GM19351 (cell line): ENCODE results near the gene IFT20.
"Not testable (repeated sequence)": the region's sequence is repeated elsewhere in the genome, so short reads cannot be mapped to it uniquely, and the experiment has no call there.

Source experiments
- ATAC-seq: cut with Tn5 transposase; IDR thresholded peaks from one replicate; pipeline ENCODE4 v1.9.1; 2021; ENCODE audit warnings: mild to moderate bottlenecking, moderate library complexity; ENCODE audit not compliant: unreplicated experiment

IFT20 gene

DNA sequence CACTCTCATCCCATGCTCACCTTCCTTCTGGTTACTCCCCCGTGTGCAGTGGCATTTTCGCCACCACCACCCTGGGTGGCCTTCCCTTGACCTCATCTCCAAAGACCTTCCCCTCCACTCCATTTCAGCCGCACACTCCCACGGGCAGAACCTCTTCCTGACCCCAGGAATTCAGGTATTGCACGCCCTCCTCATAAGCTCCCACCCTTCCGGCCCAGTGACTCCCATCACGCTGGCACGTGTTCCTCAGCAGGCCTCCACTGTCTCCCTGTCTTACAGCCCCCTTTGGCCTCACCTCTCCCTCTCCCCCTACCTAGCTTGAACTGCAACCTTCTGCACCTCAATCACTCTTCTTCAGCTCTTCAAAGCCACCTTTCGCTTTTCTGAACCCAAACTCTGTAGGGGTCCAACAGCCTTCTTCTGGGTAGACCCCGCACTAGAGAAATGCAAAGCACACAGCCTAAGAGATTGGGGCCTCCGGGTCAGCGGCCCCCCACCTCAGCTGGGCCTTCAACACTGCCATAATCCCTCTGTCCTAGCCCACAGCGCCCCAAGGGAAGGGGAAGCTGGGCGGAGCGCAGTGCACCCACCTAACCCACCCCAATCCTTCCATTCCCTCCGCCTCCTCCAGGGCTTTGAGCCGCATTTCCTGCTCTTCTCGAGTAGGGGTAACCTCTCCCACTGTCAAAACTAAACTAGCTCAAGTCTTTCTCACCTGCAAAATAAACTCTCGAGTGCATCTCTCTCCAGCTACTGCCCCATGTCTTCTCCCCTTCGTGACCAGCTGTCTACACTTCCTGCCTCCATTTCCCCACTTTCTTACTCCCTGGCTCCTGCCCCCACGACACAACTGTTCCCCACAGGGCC is 17.9 kb downstream of the IFT20 start:
- ATAC-seq, result no peak

DNA sequence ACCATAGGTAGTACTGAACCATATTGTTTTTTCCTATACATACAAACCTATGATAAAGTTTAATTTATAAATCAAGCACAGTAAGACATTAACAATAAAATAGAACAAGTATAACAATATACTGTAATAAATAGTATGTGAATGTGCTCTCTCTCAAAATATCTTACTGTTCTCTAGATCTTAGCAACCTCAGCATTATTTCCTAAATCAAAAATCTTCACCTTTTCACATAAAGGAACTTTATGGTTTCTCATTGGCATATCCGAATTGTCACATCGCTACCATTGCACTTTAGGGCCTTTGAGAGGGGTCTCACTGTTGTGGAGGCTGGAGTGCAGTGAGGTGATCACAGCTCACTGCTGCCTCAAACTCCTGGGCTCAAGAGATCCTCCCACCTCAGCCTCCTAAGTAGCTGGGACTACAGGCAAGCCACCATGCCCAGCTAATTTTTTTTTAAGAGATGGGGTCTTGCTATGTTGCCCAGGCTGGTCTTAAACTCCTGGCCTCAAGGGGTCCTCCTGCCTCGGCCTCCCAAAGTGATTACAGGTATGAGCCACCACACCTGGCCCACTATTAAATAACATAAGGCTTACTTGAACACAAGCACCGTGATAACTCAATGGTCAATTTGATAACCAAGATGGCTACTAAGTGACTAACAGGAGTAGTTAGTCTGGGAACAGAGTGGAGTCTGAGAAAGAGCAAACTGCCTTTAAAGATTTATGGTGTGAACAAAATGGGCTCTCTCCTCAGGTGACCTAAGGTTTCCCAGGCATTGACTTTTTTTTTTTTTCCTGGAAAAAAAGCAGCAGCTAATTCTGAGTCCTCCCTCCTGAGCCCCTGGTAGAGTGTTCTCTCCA is 19.2 kb downstream of the IFT20 start:
- ATAC-seq, result no peak

DNA sequence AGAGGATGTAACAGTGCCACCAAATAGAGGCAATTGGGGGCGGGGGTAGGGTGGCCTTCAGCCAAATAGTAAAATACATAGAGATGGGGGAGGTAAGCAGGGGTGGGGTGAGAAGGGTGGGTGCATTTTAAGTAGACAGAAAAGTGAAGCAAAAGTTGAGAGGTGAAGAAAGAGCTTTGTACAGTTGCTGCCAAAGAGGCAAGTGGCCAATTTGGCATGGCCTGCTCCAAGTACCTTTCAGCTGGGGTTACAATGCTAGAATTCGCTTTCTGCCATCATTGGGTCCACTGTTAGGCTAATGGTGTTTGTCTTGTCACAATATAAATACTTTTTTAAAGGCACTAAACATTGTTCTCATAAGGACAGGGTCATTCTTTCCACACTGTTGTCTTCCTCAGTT is 21.4 kb downstream of the IFT20 start:
- no peak for ATAC-seq

DNA sequence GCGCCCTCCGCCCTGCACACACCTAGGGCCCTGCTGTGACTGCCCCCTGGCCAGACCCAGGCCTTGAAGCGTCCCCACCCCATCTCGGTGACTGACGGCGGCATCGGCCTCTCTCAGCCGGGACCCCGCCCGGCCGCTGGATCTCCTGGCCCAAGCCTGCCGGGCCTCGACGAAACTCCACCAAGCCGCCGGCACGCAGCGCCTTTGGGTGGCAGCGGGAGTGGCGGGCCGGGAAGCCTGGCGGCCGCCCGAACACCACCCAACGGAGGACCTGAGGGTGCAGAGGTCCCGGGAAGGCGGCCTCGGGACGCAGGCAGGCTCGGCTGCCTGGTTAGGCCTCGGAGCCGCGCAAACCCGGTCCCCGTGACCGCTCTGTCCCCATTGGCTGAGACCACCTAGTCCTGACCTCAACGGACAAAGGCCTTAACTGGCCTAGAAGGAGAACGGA is 28.3 kb downstream of the IFT20 start:
- ATAC-seq, result no peak

DNA sequence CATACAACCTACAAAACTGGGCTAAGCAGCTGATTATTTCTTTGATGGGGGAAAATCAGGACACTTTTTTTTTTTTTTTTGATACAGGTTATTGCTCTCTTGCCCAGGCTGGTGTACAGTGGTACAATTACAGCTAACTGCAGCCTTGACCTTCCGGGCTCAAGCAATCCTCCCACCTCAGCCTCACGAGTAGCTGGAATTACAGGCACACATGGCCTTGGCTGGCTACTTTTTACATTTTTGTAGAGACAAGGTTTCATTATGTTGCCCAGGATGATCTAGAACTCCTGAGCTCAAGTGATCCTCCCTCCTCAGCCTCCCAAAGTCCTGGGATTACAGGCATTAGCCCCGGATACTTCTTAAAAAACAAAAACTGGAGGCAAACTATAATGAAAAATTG is 36.8 kb downstream of the IFT20 start:
- ATAC-seq, result no peak

DNA sequence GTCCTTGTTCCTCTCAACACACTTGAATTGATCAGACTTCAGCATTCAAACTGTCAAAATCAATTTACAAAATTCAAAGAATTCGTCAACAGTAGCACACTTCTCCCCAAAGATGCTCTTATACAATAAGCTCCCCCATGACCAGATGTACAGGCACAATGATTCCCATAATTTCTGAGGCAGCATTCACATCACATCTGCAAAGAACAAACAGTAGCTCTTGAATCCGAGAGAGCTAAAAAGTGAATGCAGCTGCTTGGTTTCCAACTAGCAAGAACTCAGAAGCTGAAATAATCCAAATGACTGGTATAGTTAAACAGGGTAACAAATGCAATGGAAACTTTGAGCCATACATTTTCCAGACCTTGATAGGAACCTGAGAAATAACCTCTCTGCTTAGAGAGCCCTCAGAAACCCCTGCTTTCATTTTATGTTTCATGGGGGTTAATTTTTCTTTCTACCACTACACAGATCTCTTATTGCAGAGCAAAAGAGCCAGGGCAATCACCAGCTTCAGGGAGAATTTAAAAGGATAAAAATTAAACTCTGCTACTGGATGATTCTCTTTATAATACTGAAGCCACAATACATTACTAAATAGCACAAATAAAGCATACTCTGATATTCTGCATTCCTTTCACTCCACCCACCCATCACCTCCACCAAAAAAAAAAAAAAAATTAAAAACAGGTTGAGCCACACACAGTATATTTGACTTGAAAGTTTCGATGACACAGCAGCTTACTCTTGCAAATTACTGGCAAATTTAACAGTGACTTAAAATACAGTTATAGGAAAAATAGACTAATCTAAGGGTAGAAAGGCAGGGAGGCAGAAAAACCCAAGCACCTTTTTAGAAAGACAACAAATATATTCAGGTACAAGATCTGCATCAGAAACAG is 39.3 kb downstream of the IFT20 start:
- ATAC-seq, result no peak

DNA sequence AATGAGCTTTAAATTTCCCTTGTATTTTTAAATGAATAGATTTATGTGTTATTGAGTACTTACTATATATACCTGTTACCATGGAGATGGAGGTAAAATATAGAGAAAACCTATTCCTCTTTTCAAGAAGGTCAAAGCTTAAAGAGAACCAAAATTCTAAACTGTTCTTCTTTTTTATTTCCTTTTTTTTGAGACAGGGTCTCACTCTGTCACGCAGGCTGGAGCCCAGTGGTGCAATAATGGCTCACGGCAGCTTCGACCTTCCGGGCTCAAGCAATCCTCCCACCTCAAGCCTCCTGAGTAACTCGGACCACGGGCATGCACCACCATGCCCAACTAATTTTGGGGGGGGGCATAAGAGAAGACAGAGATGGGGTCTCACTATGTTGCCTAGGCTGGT is 41.3 kb downstream of the IFT20 start:
- no peak for ATAC-seq

DNA sequence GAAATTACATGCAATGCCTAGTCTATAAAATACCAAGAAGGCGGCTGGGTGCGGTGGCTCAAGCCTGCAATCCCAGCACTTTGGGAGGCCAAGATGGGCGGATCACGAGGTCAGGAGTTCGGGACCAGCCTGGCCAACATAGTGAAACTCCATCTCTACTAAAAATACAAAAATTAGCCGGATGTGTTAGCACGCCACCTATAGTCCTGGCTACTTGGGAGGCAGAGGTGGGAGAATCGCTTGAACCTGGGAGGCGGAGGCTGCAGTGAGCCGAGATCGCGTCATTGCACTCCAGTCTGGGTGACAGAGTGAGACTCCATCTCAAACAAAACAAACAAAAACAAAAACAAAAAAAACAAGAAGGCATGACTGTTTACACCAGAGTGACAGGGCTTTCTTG is 42.4 kb downstream of the IFT20 start:
- ATAC-seq, result not testable (repeated sequence)

DNA sequence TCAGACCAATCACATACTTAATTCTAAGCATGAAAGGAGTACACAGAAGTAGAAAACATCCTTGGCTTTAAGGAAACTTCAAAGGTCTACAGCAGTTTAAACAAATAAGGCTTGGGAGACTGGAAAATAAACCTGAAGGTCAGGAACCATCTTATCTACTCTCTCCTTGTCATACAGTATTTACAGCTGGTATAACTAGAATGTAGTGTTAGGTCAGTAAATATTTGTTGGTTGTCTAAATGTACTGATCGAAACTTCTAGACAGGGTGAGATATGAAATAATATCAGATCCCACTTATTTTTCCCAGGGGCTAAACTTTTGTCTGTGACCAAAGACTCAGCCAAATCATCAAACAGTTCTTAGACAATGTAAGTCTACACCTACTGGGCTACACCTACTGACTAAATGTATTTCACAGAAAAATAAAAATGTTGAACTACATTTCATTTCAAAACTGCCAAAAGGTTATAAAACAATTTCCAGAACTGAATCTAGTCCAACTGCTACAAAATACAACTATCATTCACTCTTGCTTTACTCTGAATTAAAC is 43.4 kb downstream of the IFT20 start:
- no peak for ATAC-seq

DNA sequence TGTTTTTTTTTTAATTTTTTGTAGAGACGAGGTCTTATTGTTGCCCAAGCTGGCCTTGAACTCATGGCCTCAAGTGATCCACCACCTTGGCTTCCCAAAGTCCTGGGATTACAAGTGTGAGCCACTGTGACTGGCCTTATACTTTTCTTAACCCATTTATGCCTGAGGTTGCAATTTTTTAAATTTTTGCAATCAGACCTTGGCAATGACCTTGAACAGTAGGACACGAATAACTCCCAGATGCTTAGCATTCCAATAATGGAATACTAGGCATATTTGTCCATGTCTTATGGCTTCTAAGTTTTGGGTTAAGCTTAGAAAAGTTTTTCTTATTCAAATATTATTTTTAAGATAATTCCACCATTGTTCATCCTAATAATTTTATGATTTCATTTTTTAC is 44.6 kb downstream of the IFT20 start:
- no peak for ATAC-seq

DNA sequence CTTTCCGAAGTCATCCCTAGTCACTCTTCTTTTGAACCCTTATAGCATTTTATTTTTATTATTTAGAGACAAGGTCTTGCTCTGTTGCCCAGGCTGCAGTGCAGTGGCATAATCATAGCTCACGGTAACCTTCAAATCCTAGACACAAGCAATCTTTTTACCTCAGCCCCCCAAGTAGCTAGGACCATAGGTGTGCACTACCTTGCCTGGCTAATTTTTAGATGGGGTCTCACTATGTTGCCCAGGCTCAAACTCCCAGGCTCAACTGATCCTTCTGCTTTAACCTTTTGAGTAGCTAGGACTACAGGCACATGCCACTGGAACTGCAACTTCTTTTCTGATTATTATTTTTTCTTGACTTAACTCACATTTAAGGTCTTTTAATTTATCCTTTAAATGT is 49.3 kb downstream of the IFT20 start:
- ATAC-seq, result no peak

DNA sequence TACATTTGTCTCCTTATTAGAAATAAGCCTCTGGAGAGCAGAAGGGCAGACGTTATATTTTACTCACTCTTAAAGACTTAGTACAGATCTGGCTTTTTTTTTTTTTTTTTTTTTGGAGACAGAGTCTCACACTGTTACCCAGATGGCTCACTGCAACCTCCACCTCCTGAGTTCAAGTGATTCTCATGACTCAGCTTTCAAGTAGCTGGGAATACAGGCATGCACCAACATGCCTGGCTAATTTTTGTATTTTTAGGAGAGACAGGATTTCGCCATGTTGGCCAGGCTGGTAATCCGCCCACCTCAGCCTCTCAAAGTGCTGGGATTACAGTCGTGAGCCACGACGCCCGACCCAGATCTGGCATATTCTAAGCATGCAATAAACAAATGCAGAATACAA is 52.7 kb downstream of the IFT20 start:
- ATAC-seq, result no peak

DNA sequence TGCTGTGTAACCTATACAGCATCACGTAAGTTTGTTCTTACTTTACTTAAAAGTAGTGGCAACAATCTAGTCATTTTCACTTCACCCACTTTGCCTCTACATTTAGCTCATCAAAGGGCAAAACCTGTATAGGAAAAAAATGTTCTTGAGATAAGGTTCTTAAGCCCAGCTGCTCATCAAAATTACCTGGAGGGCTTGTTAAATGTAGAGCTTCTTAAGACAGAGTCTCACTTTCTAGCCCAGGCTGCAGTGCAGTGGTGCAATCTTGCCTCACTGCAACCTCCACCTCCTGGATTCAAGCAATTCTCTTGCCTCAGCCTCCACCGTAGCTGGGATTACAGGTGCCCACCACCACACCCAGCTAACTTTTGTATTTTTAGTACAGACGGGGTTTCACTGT is 54.4 kb downstream of the IFT20 start:
- no peak for ATAC-seq

DNA sequence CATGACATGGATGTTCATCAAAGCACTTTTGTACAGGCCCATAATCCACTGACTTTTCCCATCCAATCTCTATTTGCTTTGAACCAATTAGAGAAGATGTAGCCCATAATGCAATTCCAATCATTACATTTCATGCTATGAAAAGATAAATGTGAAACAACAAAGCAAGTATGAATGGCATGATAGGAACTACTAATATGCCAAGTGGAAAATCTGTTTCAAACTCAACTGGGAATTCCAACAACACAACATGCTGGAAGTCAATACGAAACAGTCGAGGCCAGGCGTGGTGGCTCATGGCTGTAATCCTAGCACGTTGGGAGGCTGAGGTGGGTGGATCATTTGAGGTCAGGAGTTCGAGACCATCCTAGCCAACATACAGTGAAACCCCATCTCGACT is 55.9 kb downstream of the IFT20 start:
- ATAC-seq, result no peak
